GM12891 (cell line): Measurements from ENCODE around the gene DTNBP1.

Experiments
- POLR2A ChIP-seq: IDR thresholded peaks from 2 replicates; pipeline ENCODE4 v1.6.1; 2011; ENCODE audit warnings: low read depth, low read length, control low read depth
- POLR2AphosphoS5 ChIP-seq: IDR thresholded peaks from 2 replicates; pipeline ENCODE4 v1.6.1; 2011; ENCODE audit warnings: low read depth, low read length, control low read depth
- POU2F2 ChIP-seq: IDR thresholded peaks from 2 replicates; pipeline ENCODE4 v1.6.1; 2011; ENCODE audit warnings: low read depth, mild to moderate bottlenecking, control low read depth, low read length, moderate library complexity
- TAF1 ChIP-seq: IDR thresholded peaks from 2 replicates; pipeline ENCODE4 v1.6.1; 2011; ENCODE audit warnings: low read depth, low read length, control low read depth

- TF ChIP-seq POLR2A = no peak
- no peak for TF ChIP-seq POLR2AphosphoS5
- no peak for TF ChIP-seq TAF1
- no peak for TF ChIP-seq POU2F2
Measured at GRCh38 chr6:15531973-15532372, 130.9 kb downstream of the DTNBP1 start.
